BE2C (cell line): ENCODE results near the gene SPINT2.
A peak's percentile ranks its signal among the peaks of the same experiment; 100 is the strongest.

Experiments used
- DNase-seq: peaks from one replicate; pipeline ENCODE4 v3.0.0-alpha.2; 2020
- H3K27me3 ChIP-seq: fragments of 250-450 bp; sonication (Bioruptor Pico); 2 replicates; pipeline ENCODE4 v1.5.1; 2020; ENCODE audit warnings: mild to moderate bottlenecking
- H3K36me3 ChIP-seq: fragments of 250-450 bp; sonication (Bioruptor Pico); 2 replicates; pipeline ENCODE4 v1.5.1; 2020; ENCODE audit warnings: mild to moderate bottlenecking
- H3K4me1 ChIP-seq: fragments of 250-450 bp; sonication (Bioruptor Pico); 2 replicates; pipeline ENCODE4 v1.5.1; 2020
- H3K4me3 ChIP-seq: 2 replicates; pipeline ENCODE4 v1.5.1; 2011; ENCODE audit warnings: low read depth, low read length
- H3K9me3 ChIP-seq: fragments of 250-450 bp; sonication (Bioruptor Pico); 2 replicates; pipeline ENCODE4 v1.5.1; 2020
- TF ChIP-seq, protein P1 (sequence below): IDR thresholded peaks from 2 replicates; pipeline ENCODE4 v1.5.1; 2012; ENCODE audit warnings: mild to moderate bottlenecking, low read depth, low read length

Gene SPINT2

GRCh38 chr19:38324431-38324830, 60.1 kb downstream of the SPINT2 start:
- no peak for DNase-seq
- TF ChIP-seq, protein P1, sequence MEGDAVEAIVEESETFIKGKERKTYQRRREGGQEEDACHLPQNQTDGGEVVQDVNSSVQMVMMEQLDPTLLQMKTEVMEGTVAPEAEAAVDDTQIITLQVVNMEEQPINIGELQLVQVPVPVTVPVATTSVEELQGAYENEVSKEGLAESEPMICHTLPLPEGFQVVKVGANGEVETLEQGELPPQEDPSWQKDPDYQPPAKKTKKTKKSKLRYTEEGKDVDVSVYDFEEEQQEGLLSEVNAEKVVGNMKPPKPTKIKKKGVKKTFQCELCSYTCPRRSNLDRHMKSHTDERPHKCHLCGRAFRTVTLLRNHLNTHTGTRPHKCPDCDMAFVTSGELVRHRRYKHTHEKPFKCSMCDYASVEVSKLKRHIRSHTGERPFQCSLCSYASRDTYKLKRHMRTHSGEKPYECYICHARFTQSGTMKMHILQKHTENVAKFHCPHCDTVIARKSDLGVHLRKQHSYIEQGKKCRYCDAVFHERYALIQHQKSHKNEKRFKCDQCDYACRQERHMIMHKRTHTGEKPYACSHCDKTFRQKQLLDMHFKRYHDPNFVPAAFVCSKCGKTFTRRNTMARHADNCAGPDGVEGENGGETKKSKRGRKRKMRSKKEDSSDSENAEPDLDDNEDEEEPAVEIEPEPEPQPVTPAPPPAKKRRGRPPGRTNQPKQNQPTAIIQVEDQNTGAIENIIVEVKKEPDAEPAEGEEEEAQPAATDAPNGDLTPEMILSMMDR, result no peak
- Histone ChIP-seq H3K4me1 (no peaks in the 10 kb centered on the region), H3K4me3 (no peak overlapping the region), H3K9me3 (no peaks in the 10 kb centered on the region), H3K27me3 (peaks cover 14% of the 10 kb centered on the region), H3K36me3 (no peaks in the 10 kb centered on the region)

GRCh38 chr19:38326591-38326990, 62.2 kb downstream of the SPINT2 start:
- no peaks in the 10 kb centered on the region for H3K4me1 ChIP-seq
- DNase-seq, result no peak
- H3K27me3 ChIP-seq, result no peaks in the 10 kb centered on the region
- H3K4me3 ChIP-seq, result no peak overlapping the region
- no peaks in the 10 kb centered on the region for H3K36me3 ChIP-seq
- TF ChIP-seq, protein P1, result no peak
- H3K9me3 ChIP-seq, result no peaks in the 10 kb centered on the region

- TF ChIP-seq, protein P1, result no peak
- H3K4me3 ChIP-seq, result no peak overlapping the region
- H3K36me3 ChIP-seq, result no peaks in the 10 kb centered on the region
- no peaks in the 10 kb centered on the region for H3K9me3 ChIP-seq
- DNase-seq, result no peak
- H3K27me3 ChIP-seq, result no peaks in the 10 kb centered on the region
- no peaks in the 10 kb centered on the region for H3K4me1 ChIP-seq
Measured at GRCh38 chr19:38329651-38330050, 65.3 kb downstream of the SPINT2 start.

DNA sequence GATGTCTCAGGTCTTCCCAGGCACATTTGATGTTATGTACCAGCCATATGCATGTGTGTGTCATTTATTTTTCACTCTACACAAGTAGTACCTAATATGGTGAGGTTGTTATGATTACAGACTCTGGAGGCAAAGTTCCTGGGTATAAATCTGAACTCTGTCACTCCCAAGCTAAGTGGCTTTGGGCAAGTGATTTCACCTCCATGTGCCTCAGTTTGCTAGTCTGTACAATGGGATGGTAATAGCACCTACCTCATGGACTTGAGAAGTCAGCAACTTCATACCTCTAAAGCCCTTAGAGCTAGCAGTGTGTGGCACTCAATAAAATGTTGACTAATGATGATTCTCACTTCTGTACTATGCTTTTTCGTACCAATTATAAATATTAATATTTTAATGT, 67.4 kb downstream of the SPINT2 start:
- DNase-seq, result no peak
- H3K9me3 ChIP-seq, result no peaks in the 10 kb centered on the region
- H3K36me3 ChIP-seq, result no peaks in the 10 kb centered on the region
- no peaks in the 10 kb centered on the region for H3K4me1 ChIP-seq
- TF ChIP-seq, protein P1, result no peak
- H3K27me3 ChIP-seq, result no peaks in the 10 kb centered on the region
- H3K4me3 ChIP-seq, result no peak overlapping the region

DNA sequence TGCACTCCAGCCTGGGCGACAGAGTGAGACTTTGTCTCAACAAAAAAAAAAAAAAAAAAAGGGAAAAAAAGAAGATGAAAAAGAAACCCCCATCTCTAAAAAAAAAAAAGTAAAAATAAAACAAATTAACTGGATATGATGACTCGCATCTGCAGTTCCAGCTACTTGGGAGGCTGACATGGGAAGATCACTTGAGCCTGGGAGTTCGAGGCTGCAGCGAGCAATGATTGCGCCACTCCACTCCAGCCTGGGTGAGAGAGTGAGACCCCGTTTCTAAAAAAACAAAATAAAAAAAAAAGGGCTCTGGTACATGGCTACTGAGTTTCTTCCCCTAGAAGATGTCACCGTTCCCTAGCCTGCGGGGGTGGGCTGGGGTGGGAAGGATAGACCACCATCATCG, 68.9 kb downstream of the SPINT2 start:
- no peaks in the 10 kb centered on the region for H3K36me3 ChIP-seq
- no peaks in the 10 kb centered on the region for H3K27me3 ChIP-seq
- DNase-seq, result no peak
- H3K4me1 ChIP-seq, result no peaks in the 10 kb centered on the region
- no peaks in the 10 kb centered on the region for H3K9me3 ChIP-seq
- H3K4me3 ChIP-seq, result no peak overlapping the region
- TF ChIP-seq, protein P1, result no peak

GRCh38 chr19:38335949-38336637, 71.7 kb downstream of the SPINT2 start:
- DNase-seq, result peak; percentile 98
- no peaks in the 10 kb centered on the region for H3K27me3 ChIP-seq
- H3K4me3 ChIP-seq, result peak overlapping the region; percentile 63
- H3K36me3 ChIP-seq, result no peaks in the 10 kb centered on the region
- TF ChIP-seq, protein P1, result no peak
- no peaks in the 10 kb centered on the region for H3K4me1 ChIP-seq
- H3K9me3 ChIP-seq, result no peaks in the 10 kb centered on the region
